Activated naive CD8-positive, alpha-beta T cell treated with anti-CD3 and anti-CD28 coated beads, Interleukin-2, amount 10 ng/mL, durations not matched to agents 7 days and 5 days (primary cell): ENCODE data around the gene HERC5. TPM values are rescaled to one million over a fixed set of nuclear protein-coding genes. Genes with fewer than 3 reads are reported as not detected.
A peak's percentile ranks its signal among the peaks of the same experiment; 100 is the strongest.
"Not testable (repeated sequence)": the region's sequence is repeated elsewhere in the genome, so short reads cannot be mapped to it uniquely, and the experiment has no call there.

ENCODE experiments used
- ATAC-seq: fragments of 150-1000 bp; cut with Tn5 transposase; one replicate; pipeline ENCODE4 v1.10.0; 2021; ENCODE audit warnings: low read depth, moderate library complexity
- POLR2A ChIA-PET: fragments of 350-600 bp; sonication (Branson Sonifier 250); formaldehyde crosslinking; loops from one replicate; lab custom pipeline; 2021; ENCODE audit warnings: antibody characterized with exemption; lab: Charles Lee
- DNase-seq: peaks from one replicate; pipeline ENCODE4 v3.0.0; 2021
- H3K27ac Mint-ChIP-seq: one replicate; pipeline ENCODE4 v1.8.0; 2022; ENCODE audit warnings: mild to moderate bottlenecking, mixed read lengths
- H3K27me3 Mint-ChIP-seq: one replicate; pipeline ENCODE4 v1.8.0; 2022; ENCODE audit warnings: mild to moderate bottlenecking, moderate library complexity, mixed read lengths
- H3K36me3 Mint-ChIP-seq: one replicate; pipeline ENCODE4 v1.8.0; 2021; ENCODE audit warnings: mild to moderate bottlenecking, mixed read lengths
- H3K4me1 Mint-ChIP-seq: one replicate; pipeline ENCODE4 v1.8.0; 2021; ENCODE audit warnings: mixed read lengths
- H3K4me3 Mint-ChIP-seq: one replicate; pipeline ENCODE4 v1.8.0; 2022; ENCODE audit warnings: mild to moderate bottlenecking, moderate library complexity, mixed read lengths
- H3K9me3 Mint-ChIP-seq: one replicate; pipeline ENCODE4 v1.8.0; 2021; ENCODE audit warnings: mixed read lengths
- total RNA-seq, 2 experiments: library from RNA; stranded (reverse); gene quantifications; one replicate each; pipeline ENCODE4 v1.2.3, GENCODE V29; 2021

The HERC5 gene
- total RNA-seq, 2 experiments from 2014 or later, result 44.8 to 46.5 TPM

- ATAC-seq, result no peak
- no peak overlapping the region for H3K4me3 Mint-ChIP-seq
- POLR2A ChIA-PET, result no interaction called here
- peaks cover 3% of the 10 kb centered on the region for H3K27me3 Mint-ChIP-seq
- no peaks in the 10 kb centered on the region for H3K4me1 Mint-ChIP-seq
- DNase-seq, result no peak
- H3K36me3 Mint-ChIP-seq, result no peaks in the 10 kb centered on the region
- no peak overlapping the region for H3K27ac Mint-ChIP-seq
- H3K9me3 Mint-ChIP-seq, result no peaks in the 10 kb centered on the region
Measured at GRCh38 chr4:88533937-88534750, 77.2 kb downstream of the HERC5 start.

GRCh38 chr4:88535090-88535755, 78.3 kb downstream of the HERC5 start:
- peaks cover 3% of the 10 kb centered on the region for H3K4me1 Mint-ChIP-seq
- no peaks in the 10 kb centered on the region for H3K36me3 Mint-ChIP-seq
- ATAC-seq (no peak), DNase-seq (no peak)
- POLR2A ChIA-PET, result no interaction called here
- no peak overlapping the region for H3K27ac Mint-ChIP-seq
- no peaks in the 10 kb centered on the region for H3K9me3 Mint-ChIP-seq
- peaks cover 3% of the 10 kb centered on the region for H3K27me3 Mint-ChIP-seq
- H3K4me3 Mint-ChIP-seq, result no peak overlapping the region

- Mint-ChIP-seq H3K27me3 (peaks cover 7% of the 10 kb centered on the region), H3K27ac (no peak overlapping the region), H3K9me3 (no peaks in the 10 kb centered on the region), H3K36me3 (no peaks in the 10 kb centered on the region), H3K4me1 (peaks cover 3% of the 10 kb centered on the region), H3K4me3 (no peak overlapping the region)
- no peak for DNase-seq
- POLR2A ChIA-PET, result no interaction called here
- ATAC-seq, result no peak
Measured at GRCh38 chr4:88537709-88538108, 80.8 kb downstream of the HERC5 start.

GRCh38 chr4:88539322-88540068, 82.6 kb downstream of the HERC5 start:
- H3K27me3 Mint-ChIP-seq, H3K4me1 Mint-ChIP-seq, H3K36me3 Mint-ChIP-seq, H3K27ac Mint-ChIP-seq, H3K9me3 Mint-ChIP-seq: not testable (repeated sequence)
- DNase-seq (peak; percentile 71), ATAC-seq (peak; percentile 30)
- H3K4me3 Mint-ChIP-seq, result peak overlapping the region; percentile 22
- POLR2A ChIA-PET, result interaction anchor here (1.6 kb wide), 1 partner anchor 120 kb away, joined by 6 read pairs; no protein-coding TSS in a partner anchor

- ATAC-seq, result no peak
- Mint-ChIP-seq H3K27me3 (peaks cover 2% of the 10 kb centered on the region), H3K9me3 (no peaks in the 10 kb centered on the region), H3K27ac (no peak overlapping the region), H3K36me3 (no peaks in the 10 kb centered on the region), H3K4me1 (no peaks in the 10 kb centered on the region), H3K4me3 (no peak overlapping the region)
- DNase-seq, result no peak
- POLR2A ChIA-PET, result no interaction called here
Measured at GRCh38 chr4:88549815-88550214, 92.9 kb downstream of the HERC5 start.

Other genes with a start within 250 kb of the HERC5 start
- gene PPM1K, start 172.6 kb upstream of the HERC5 start, total RNA-seq, result 10 to 100 TPM; 81.4 to 82.7 TPM
- 10 to 100 TPM; 36.0 to 36.5 TPM for gene HERC6, start 78.3 kb upstream of the HERC5 start, total RNA-seq
- gene PYURF, start 66.7 kb downstream of the HERC5 start, total RNA-seq, result 10 to 100 TPM; 53.2 to 53.6 TPM
- gene HERC3, start 135.4 kb downstream of the HERC5 start, total RNA-seq, result 10 to 100 TPM; 42.9 to 47.3 TPM
- gene NAP1L5, start 240.7 kb downstream of the HERC5 start, total RNA-seq, result 1 to 10 TPM; 3.3 to 4.2 TPM